ENCODE data around the gene NHLRC4.

Gene NHLRC4

GRCh38 chr16:556474-557173 is 10.2 kb upstream of the NHLRC4 start:
- TF ChIP-seq REST (IDR thresholded peaks at IDR 0.05; ENCODE audit: insufficient replicate concordance, low read depth) (no peak), POLR2AphosphoS5 (IDR thresholded peaks at IDR 0.05; ENCODE audit: low read depth) (no peak), SPI1 (IDR thresholded peaks at IDR 0.05; ENCODE audit: borderline replicate concordance, low read depth) (no peak), CTCF (IDR thresholded peaks at IDR 0.05; ENCODE audit: insufficient read depth, low read length) (no peak), GABPA (IDR thresholded peaks at IDR 0.05; ENCODE audit: low read depth) (no peak)

GRCh38 chr16:557463-558297 is 9.1 kb upstream of the NHLRC4 start:
- TF ChIP-seq REST (IDR thresholded peaks at IDR 0.05; ENCODE audit: insufficient replicate concordance, low read depth) (no peak), GABPA (IDR thresholded peaks at IDR 0.05; ENCODE audit: low read depth) (no peak), POLR2AphosphoS5 (IDR thresholded peaks at IDR 0.05; ENCODE audit: low read depth) (no peak), CTCF (IDR thresholded peaks at IDR 0.05; ENCODE audit: insufficient read depth, low read length) (no peak)
- no peak overlapping the region; the same call in 1 of the 2 replicates for H3K27ac ChIP-seq (replicated peaks)
- H3K27me3 ChIP-seq (ENCODE audit: insufficient read depth, poor library complexity, severe bottlenecking): peaks cover 22% of the 10 kb centered on the region
- H3K4me3 ChIP-seq (replicated peaks; ENCODE audit: insufficient read depth, low read length): no peak overlapping the region
- DNase-seq (ENCODE audit: low read depth in 1 of 2, low spot score in 1 of 2): peak in 1 of 2 experiments; percentile 25

More at GRCh38 chr16:556474-557173, 10.2 kb upstream of the NHLRC4 start:
- Histone ChIP-seq H3K4me3 (replicated peaks; ENCODE audit: insufficient read depth, low read length) (no peak overlapping the region), H3K27ac (replicated peaks) (no peak overlapping the region), H3K27me3 (ENCODE audit: insufficient read depth, poor library complexity, severe bottlenecking) (peaks cover 20% of the 10 kb centered on the region)
- no peak for DNase-seq (ENCODE audit: low read depth in 1 of 2, low spot score in 1 of 2)

GRCh38 chr16:558298-559020 is 8.3 kb upstream of the NHLRC4 start:
- no peak overlapping the region; the same call in 1 of the 2 replicates for H3K27ac ChIP-seq (replicated peaks)
- peaks cover 22% of the 10 kb centered on the region for H3K27me3 ChIP-seq (ENCODE audit: insufficient read depth, poor library complexity, severe bottlenecking)
- DNase-seq (ENCODE audit: low read depth in 1 of 2, low spot score in 1 of 2): peak in 1 of 2 experiments; percentile 40
- no peak overlapping the region for H3K4me3 ChIP-seq (replicated peaks; ENCODE audit: insufficient read depth, low read length)
- TF ChIP-seq GABPA (IDR thresholded peaks at IDR 0.05; ENCODE audit: low read depth) (no peak), POLR2AphosphoS5 (IDR thresholded peaks at IDR 0.05; ENCODE audit: low read depth) (no peak), SPI1 (IDR thresholded peaks at IDR 0.05; ENCODE audit: borderline replicate concordance, low read depth) (no peak), REST (IDR thresholded peaks at IDR 0.05; ENCODE audit: insufficient replicate concordance, low read depth) (no peak)
